Measurements from ENCODE around the gene B9D2. TPM values are rescaled to one million over a fixed set of nuclear protein-coding genes. Genes with fewer than 3 reads are reported as not detected.

B9D2 gene
- total RNA-seq, 4 donors from 2014 or later = 5.9 to 12.5 (median 9.9) TPM

GRCh38 chr19:41377977-41378709 lies 14.2 kb upstream of the B9D2 start:
- Histone ChIP-seq H3K36me3 (no peaks in the 10 kb centered on the region), H3K27ac (no peak overlapping the region), H3K4me3 (replicated peaks in 1 of 3) (no peak overlapping the region), H3K4me1 (peaks cover 18 to 25% of the 10 kb centered on the region in 2 donors), H3K9me3 (no peaks in the 10 kb centered on the region), H3K27me3 (no peaks in the 10 kb centered on the region)
- TF ChIP-seq CTCF (IDR thresholded peaks at IDR 0.05) (no peak), POLR2A (IDR thresholded peaks at IDR 0.05) (no peak)
- intact Hi-C loops (cut with DNase I) = no loop called here
- WGBS, 2 donors = 57 to 68% methylated on average over 7 to 9 of the region's 9 CpGs
- DNase-seq = no peak

DNA sequence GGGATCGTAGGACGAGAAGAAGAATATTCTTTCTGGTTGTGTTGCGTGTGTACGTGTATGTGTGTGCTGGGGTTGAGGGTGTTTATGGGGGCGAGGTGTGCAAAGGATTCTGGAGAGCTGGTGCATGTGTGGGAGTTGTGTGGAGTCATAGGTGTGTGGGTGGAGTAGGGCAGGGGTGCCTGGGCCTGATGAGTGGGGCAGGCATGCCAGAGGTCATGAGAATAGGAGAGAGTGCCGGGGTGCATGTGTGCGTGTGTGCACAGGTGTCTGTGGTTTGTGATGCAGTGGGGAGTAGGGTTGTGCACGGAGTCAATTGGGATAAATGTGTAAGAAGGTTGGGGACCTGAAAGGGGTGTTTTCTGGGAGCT lies 13.0 kb upstream of the B9D2 start:
- no peak for DNase-seq
- intact Hi-C loops (cut with DNase I) = no loop called here
- H3K4me3 ChIP-seq (replicated peaks in 1 of 3) = peak overlapping the region in 1 of 3 donors; percentile 48
- H3K27me3 ChIP-seq = no peaks in the 10 kb centered on the region
- H3K27ac ChIP-seq = peak overlapping the region; percentile 49 to 78 (median 72)
- H3K36me3 ChIP-seq = no peaks in the 10 kb centered on the region
- TF ChIP-seq CTCF (IDR thresholded peaks at IDR 0.05) (no peak), POLR2A (IDR thresholded peaks at IDR 0.05) (no peak)
- peaks cover 18 to 25% of the 10 kb centered on the region in 2 donors for H3K4me1 ChIP-seq
- 71 to 74% methylated on average over 8 of the region's 8 CpGs for WGBS, 2 donors
- H3K9me3 ChIP-seq = no peaks in the 10 kb centered on the region

DNA sequence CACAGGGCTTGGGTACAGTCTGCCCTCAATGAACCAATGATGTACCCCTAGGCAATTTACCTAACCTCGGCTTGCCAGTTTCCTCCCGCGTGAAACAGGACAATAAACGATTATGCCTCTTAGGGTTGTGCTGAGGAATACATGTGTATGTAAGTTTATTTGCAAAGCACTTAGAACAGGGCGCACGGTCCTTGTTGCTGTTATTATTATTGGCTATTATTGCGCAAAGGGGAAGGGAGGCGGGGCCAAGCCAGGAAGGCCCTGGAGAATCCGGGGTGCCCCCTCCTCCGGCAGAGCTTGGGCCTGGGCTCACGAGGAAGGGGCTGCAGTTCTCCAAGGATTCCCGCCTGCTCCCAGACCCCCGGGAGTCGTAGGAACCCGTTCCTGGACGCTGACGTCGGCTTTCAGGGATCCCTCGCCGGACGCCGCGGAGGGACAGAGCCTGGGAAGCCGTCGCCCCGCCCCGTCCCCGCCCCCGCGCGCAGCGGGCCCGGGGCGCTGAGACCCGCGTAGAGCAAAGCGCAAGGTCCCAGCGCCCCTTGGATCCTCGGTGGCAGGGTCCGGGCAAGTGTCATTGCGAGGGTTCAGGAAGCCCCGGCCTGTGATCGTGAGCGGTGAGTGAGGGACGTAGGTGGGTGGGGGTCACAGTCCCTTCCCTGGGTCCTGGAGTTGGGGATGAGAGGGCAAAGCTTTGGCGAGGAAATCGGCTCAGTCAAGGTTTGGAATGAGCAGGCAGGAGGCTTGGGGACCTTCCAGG lies 12.5 kb upstream of the B9D2 start, which contains the start of gene TMEM91:
TSS of gene TMEM91 (plus strand) at position 293 of the 757 bp plus-strand sequence. CDS start 1,777 bp downstream, outside the sequence.
- H3K9me3 ChIP-seq = no peaks in the 10 kb centered on the region
- no peaks in the 10 kb centered on the region for H3K27me3 ChIP-seq
- H3K27ac ChIP-seq = peak within 1 kb of the TSS; percentile 49 to 78 (median 72)
- no peaks in the 10 kb centered on the region for H3K36me3 ChIP-seq
- intact Hi-C loops (cut with DNase I) = no loop called here
- 2 to 4% methylated on average over 30 to 32 of the region's 47 CpGs for WGBS, 2 donors
- peak; percentile 50 to 60 for DNase-seq
- TF ChIP-seq POLR2A (IDR thresholded peaks at IDR 0.05) (peak in 1 of 2 donors; percentile 14), CTCF (IDR thresholded peaks at IDR 0.05) (no peak)
- H3K4me3 ChIP-seq (replicated peaks in 1 of 3) = peak within 1 kb of the TSS in 2 of 3 donors; percentile 3 to 48
- peaks cover 18 to 25% of the 10 kb centered on the region in 2 donors for H3K4me1 ChIP-seq

DNA sequence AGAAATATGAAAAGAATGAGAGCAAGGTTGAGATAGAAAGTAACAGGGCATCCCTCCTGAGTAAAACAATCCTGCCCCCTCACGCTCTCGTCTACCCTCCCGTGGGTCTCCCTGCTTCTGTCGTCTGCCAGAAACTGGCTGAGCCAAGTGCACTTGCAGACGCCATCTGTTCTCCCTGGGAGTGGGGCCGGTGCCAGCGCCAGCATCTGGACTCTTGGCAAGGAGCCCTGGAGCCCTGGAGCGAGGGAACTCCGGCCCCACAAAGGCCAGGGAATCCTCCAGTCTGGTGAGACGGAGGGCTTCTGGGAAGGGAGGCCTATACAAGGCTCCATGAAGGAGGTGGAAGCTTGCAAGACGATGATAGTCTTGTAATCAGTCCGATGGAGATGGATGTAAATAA lies 10.0 kb upstream of the B9D2 start:
- H3K4me1 ChIP-seq = peaks cover 18 to 25% of the 10 kb centered on the region in 2 donors
- DNase-seq = peak; percentile 95 to 96
- H3K36me3 ChIP-seq = no peaks in the 10 kb centered on the region
- H3K27ac ChIP-seq = peak overlapping the region in 2 of 3 donors; percentile 7 to 46
- intact Hi-C loops (cut with DNase I) = no loop called here
- H3K27me3 ChIP-seq = no peaks in the 10 kb centered on the region
- no peak for TF ChIP-seq CTCF (IDR thresholded peaks at IDR 0.05)
- TF ChIP-seq POLR2A (IDR thresholded peaks at IDR 0.05) = no peak
- H3K9me3 ChIP-seq = no peaks in the 10 kb centered on the region
- 8 to 9% methylated on average over 12 of the region's 12 CpGs for WGBS, 2 donors
- H3K4me3 ChIP-seq (replicated peaks in 1 of 3) = no peak overlapping the region

GRCh38 chr19:41372501-41372900 lies 8.6 kb upstream of the B9D2 start:
- H3K4me1 ChIP-seq = peaks cover 18 to 31% of the 10 kb centered on the region in 2 donors
- H3K36me3 ChIP-seq = no peaks in the 10 kb centered on the region
- no peak for DNase-seq
- no peak overlapping the region for H3K27ac ChIP-seq
- no peaks in the 10 kb centered on the region for H3K9me3 ChIP-seq
- H3K4me3 ChIP-seq (replicated peaks in 1 of 3) = no peak overlapping the region
- TF ChIP-seq CTCF (IDR thresholded peaks at IDR 0.05) (no peak), POLR2A (IDR thresholded peaks at IDR 0.05) (no peak)
- intact Hi-C loops (cut with DNase I) = no loop called here
- 80 to 88% methylated on average over 2 of the region's 2 CpGs for WGBS, 2 donors
- no peaks in the 10 kb centered on the region for H3K27me3 ChIP-seq
